HG03196 (cell line): ENCODE data around the gene CDH12.
"Not testable (repeated sequence)": the region's sequence is repeated elsewhere in the genome, so short reads cannot be mapped to it uniquely, and the experiment has no call there.

Experiments
- ATAC-seq: cut with Tn5 transposase; IDR thresholded peaks from one replicate; pipeline ENCODE4 v1.9.1; 2021; ENCODE audit not compliant: unreplicated experiment

The CDH12 gene

DNA sequence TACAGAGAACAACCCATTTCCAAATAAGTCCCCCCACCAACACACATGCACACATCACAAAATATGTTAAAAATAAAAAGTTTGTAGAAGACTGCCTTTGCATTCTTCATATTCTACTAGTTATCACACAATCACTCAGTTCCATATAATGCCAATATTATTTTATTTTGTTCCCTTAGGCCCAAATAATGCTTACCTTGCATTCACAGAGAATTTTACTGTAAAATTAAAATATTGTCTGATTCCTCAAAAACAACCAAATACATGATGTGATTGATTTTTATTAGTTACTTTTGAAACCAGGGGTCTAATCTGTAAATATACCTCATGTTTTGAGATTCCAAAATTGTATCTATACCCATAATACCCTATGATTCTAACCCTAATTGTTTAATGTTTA, 536.9 kb downstream of the CDH12 start:
- ATAC-seq, result no peak

DNA sequence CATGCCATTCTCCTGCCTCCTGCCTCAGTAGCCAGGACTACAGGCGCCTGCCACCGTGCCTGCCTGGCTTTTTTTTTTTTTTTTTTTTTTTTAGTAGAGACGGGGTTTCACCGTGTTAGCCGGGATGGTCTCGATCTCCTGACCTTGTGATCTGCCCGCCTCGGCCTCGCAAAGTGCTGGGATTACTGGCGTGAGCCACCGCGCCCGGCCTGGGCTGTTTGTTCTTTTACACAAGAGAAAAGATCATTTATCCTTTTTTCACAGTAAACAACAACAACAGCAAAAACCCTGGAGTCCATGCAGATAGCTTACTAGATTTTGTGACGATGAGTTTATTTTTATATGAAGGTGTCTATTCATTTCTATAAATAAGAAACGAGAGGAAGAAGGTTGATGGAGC, 538.1 kb downstream of the CDH12 start:
- ATAC-seq, result not testable (repeated sequence)

- no peak for ATAC-seq
Observed at GRCh38 chr5:22314548-22314947, 538.6 kb downstream of the CDH12 start.

DNA sequence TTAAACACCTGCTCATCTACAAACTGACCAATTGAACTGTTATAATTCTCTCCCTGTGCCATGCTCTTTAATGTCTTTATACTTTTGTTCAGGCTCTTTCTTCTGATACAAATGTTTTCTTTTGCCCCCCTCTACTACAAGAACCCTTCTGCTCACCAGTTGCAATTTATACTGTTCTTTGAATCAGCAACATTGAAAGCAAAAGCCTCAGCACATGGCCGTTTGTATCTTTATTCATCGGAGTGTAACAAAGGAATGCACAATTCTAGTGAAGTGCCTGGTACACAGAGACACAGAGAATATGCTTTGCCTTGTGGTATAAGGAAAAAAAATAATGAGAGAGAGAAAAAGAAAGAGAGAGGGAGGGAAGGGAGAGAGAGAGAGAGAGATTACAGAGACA, 547.1 kb downstream of the CDH12 start:
- no peak for ATAC-seq

DNA sequence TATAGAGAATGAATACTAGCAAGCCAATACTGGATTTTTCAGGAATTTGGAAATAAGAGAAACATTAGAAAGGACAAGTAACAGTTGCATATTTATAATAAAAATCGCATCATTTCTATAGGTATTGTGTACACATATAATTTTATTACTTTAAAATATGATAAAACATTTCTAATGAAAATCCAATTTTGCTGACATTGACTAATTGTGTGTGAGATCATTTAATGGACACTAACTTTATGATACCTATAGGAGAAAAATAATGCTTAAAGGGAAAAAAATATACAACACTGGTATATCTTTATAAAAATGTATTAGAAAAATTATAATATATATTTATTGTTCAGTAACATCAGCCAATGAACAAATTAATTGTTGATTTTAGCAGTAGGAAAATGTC, 557.3 kb downstream of the CDH12 start:
- no peak for ATAC-seq

DNA sequence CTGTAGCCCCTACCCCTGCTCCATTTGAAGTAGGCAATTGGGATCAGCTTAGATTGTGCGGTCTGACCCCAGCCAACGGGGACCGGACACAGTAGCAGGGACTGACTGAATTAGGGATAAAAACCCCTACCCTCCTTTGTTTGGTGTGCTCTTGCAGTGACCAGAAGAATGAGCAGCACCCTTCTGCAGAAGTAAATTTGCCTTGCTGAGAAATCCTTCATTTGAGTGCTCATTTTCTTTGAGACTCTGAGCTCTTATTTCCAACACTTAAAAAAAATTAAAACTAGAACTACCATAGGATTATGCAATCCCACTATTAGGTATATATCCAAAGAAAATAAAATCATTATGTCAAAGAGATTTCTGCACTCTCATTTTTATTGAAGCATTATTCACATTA, 560.0 kb downstream of the CDH12 start:
- no peak for ATAC-seq

DNA sequence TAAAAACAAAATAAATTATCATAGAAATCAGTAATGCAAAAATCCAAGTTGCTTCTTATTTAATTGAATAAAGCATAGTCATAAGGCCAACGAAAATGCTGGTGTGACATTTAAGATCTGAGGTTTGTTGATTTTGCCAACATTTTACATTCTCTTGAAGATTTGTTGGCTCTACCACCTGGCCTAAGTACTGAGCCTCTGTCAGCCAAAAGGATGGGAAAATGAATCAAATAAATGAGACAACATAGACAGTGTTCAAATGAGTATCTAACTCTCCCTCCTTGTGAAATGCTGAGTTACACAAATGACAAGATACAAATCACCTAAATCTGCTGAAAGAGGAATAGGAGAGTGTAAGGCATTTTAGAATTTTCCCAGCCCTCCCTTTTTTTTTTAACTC, 575.0 kb downstream of the CDH12 start:
- no peak for ATAC-seq

DNA sequence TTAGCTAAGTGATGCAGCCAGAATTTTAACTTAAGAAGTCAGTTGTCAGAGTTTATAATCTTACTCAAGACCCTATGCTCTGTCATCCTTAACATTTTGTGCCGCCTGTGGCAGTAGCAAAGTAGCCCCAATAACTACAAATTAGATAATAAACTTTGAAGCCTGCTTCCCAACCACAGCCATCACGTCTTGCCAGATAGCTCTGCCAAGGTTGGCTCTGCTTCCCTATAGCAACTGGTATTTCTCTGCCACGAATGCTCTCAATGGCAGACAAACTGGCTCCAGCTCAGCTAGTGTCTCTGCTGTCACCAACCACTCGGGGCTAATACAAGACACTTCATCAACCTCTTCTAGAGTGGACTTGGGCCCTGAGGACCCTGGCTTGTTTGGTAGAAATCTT, 576.1 kb downstream of the CDH12 start:
- ATAC-seq, result no peak

DNA sequence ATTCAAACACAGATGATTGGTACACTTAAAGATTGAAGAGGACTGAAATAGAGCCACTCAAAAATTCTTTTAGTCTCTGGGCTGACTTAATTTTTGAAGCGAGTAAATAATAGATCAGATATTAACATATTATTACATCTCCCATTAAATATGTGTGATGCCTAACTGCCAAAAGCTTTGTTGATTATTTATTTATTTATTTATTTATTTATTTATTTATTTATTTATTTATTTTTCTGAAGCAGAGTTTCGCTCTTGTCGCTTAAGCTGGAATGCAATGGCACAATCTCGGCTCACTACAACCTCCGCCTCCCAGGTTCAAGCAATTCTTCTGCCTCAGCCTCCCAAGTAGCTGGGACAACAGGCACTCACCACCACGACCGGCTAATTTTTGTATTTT, 587.3 kb downstream of the CDH12 start:
- not testable (repeated sequence) for ATAC-seq

- ATAC-seq, result no peak
Observed at GRCh38 chr5:22258139-22258538, 595.0 kb downstream of the CDH12 start.

DNA sequence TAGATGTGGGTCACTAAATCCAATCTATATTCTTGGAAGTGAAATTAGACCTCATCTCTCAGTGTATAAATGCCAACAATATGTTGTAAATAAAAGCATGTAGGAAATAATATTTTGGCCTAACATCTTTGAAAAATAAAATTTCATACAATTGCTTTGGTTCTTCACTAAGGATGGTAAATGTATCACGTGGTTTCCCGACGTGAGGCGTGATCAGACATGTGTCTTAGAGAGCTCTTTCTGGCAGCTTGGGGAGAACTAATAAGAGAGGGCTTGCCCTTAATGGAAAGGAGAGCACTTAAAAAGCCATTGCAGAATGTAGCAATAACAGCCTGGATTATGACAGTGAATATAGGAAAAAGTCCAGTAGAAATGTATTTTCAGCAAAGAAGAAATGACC, 602.6 kb downstream of the CDH12 start:
- no peak for ATAC-seq

DNA sequence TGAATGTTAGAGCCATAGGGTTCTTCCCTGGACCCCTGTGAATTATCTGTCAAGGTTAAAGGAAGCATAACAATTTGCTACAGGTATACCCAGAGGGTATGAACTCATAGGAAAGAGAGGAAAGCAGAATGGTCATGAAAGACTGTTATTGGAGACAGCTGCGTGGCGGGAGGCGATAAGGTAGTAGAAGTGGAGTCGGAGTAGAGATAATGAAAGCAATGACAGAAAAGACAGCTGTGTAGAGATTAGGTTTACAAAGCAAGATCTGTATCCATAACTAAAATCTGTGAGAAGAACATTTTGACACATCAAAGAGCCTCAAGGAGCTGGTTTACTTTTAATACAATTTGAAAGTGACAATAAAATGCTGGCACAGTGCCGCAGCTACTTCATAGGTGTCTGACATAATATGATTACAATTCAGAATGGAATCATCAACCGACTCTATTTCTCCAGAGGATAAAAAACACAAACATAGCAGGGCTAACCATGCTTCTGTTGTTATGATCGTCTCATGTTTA, 603.9 kb downstream of the CDH12 start:
- ATAC-seq, result no peak

DNA sequence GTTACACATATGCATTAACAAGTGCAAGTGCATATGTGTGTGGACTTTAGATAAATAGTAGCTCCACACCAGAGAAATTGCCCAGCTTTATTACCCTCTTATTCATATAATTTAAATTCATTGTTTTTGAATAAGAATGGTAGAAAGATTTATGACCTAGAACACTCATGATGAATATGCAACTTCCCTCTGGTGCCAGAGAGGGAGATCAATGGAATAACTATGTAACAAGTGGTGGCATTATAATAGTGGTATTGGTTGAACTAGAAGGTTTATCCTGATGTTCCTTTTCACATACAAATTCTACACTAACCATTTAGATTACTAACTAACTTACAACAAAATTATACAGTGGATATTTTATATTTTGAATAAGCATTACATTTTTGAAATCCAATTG, 607.4 kb downstream of the CDH12 start:
- ATAC-seq, result no peak

DNA sequence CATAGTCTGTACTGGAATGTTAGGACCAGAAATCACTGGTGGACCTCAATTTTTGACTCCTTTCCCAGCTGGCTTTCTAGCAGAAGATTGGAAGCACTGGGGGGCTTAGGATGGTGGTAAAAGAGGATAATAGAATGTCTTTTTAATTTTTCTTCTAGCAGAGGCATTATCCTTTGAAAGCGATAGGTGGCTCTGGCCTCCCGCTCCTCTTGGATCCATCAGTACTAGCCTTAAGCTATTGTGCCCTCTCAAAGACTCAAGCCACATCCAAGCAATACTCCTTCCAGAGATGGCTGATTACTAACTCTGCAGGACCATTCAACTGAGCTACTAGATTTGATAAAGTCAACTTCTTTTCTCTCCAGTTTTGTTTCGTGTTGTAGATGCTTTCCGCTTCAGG, 610.6 kb downstream of the CDH12 start:
- ATAC-seq, result no peak

- ATAC-seq, result no peak
Observed at GRCh38 chr5:22238047-22238446, 615.1 kb downstream of the CDH12 start.

DNA sequence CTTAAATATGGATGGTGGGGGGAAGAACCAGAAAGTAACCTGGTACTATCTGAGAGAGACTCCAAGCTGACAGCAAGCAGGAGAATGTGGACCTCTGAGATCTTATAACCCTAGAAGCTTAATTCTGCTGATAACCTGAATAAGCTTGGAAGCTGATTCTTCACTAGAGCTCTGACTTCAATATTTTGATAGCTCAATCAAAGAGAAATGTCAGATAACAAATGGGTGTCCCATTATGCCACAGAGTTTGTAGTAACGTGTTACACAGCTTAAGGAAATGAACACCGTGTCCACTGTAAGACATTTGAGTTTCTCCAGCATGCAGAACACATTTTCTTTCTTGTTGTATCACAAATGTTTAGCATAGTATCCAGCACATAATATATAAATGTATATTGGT, 626.7 kb downstream of the CDH12 start:
- no peak for ATAC-seq

GRCh38 chr5:22223079-22223478, 630.1 kb downstream of the CDH12 start:
- ATAC-seq, result no peak

DNA sequence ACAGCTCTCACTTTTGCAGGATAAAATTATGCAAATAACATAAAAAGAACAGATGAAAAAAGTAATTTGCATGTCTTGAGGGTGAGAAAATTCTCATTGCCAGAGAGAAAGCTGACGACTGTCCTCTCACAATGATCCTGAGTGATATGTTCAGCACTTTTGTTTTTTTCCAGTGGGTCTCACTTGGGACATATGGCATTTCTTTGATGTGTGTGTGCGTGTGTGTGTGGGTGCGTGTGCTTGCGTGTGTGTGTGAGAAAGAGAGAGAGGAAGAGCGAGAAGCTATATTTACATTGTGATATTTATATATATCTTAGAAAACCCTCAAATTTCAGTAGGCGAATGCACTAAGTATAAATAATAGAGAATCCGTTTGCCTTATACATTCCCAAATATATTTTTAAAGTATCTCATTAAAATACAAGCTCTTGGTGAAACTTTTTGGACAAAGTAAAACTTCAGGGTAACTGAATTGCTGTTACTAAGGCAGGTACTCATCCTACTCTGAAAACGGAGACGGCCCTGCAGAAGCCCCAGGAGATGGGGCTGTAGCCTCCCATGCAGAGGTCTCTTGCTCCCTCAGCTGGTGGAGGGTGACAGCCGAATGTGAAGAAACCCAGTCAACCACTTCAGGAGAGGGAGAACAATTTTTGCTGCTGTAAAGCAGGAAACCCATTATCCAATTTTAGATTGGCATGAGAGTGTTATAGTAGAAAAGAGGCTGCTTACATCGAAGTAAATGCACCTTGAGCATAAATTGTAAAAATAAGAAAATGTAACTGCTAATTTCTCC, 639.2 kb downstream of the CDH12 start:
- ATAC-seq, result not testable (repeated sequence)

DNA sequence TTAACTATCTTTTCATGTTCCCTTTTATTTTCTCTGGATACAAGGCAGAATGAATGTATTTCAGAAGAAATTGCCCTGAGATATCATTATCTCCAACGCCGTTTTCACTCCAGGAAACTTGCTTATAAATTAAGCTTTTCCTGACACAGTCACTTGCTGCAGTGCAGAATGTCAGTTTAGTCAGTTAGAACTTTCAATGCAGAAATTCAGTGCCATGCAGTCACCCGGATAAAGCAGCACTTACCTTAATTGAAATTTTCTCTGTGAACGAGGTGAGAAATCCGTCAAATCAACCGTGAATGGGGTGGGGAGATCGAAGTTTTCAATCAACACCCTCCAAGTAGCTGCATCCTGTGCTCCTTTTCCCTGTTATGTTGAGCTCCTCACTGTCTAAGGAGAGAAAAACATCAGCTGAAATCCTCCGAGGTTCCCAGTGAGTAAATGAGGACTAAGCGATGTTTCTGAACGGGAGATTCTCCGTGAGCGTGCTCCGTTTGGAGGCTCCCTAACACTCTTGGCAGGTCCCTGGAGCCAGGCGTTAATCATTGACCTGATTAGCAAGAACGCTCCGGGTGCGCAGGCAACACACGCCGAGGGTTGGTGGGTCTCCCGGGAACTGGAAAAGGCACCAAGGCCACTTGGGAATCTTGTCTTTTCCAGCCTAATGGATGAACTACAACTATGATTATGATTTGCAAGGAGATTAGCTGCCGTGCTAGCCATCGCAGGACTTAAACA, 640.7 kb downstream of the CDH12 start:
- not testable (repeated sequence) for ATAC-seq

DNA sequence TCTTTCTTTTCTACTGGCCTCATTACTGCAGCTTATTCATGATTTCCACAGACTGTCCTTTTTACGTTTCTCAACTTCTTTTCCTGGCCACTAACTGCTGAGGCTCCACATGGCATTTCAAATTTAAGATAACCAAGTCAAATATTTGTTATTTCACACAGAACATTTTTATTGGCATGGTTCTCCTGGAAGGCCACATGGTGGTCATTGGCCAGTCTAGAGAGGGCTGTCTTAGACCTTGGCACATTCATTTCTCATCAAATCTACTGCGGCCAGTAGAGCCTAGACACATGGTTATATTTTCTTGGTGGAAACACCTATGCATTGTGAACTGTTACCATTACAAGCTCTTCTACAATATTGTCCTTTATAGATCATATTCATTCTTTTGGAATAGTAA, 644.7 kb downstream of the CDH12 start:
- not testable (repeated sequence) for ATAC-seq

GRCh38 chr5:22188651-22189050, 664.5 kb downstream of the CDH12 start:
- ATAC-seq, result not testable (repeated sequence)

GRCh38 chr5:22187632-22188228, 665.4 kb downstream of the CDH12 start:
- ATAC-seq, result not testable (repeated sequence)
